PC-3 (cell line): Measurements from ENCODE around the gene PRELID2.

Source experiments
- EZH2 ChIP-seq: fragments of 300-600 bp; sonication (generic); IDR thresholded peaks from one replicate; pipeline ENCODE4 v1.6.1; 2017; ENCODE audit warnings: antibody characterized with exemption, mild to moderate bottlenecking, low read length; ENCODE audit not compliant: unreplicated experiment
- EZH2phosphoT487 ChIP-seq: fragments of 300-600 bp; sonication (generic); IDR thresholded peaks from 2 replicates; pipeline ENCODE4 v1.6.1; 2018; ENCODE audit warnings: mild to moderate bottlenecking, antibody characterized with exemption, low read length, borderline replicate concordance
- TF ChIP-seq, protein P1 (sequence below): fragments of 300-600 bp; sonication (generic); conservative IDR thresholded peaks from 2 replicates; pipeline ENCODE4 v1.5.1; 2017; ENCODE audit warnings: antibody characterized with exemption, low read depth, mild to moderate bottlenecking, low read length

DNA sequence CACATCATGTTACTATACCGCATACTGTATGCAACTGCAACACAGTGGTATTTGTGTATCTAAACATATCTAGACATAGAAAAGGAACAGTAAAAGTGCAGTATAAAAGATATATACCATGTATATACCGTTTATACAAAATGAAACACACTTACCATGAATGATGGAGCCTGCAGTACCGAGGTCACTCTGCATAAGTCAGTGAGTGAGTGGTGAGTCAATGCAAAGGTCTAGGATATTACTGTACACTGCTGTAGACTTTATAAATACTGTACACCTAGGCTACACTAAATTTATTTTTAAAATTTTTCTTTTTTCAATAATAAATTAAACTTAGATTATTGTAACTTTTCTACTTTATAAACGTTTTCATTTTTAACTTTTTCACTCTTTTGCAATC, 29.3 kb downstream of the PRELID2 start:
- no peak for TF ChIP-seq EZH2
- TF ChIP-seq, protein P1, sequence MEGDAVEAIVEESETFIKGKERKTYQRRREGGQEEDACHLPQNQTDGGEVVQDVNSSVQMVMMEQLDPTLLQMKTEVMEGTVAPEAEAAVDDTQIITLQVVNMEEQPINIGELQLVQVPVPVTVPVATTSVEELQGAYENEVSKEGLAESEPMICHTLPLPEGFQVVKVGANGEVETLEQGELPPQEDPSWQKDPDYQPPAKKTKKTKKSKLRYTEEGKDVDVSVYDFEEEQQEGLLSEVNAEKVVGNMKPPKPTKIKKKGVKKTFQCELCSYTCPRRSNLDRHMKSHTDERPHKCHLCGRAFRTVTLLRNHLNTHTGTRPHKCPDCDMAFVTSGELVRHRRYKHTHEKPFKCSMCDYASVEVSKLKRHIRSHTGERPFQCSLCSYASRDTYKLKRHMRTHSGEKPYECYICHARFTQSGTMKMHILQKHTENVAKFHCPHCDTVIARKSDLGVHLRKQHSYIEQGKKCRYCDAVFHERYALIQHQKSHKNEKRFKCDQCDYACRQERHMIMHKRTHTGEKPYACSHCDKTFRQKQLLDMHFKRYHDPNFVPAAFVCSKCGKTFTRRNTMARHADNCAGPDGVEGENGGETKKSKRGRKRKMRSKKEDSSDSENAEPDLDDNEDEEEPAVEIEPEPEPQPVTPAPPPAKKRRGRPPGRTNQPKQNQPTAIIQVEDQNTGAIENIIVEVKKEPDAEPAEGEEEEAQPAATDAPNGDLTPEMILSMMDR, result no peak
- TF ChIP-seq EZH2phosphoT487, result no peak
